ENCODE results near the gene SYT17.
A peak's percentile ranks its signal among the peaks of the same experiment; 100 is the strongest.

SYT17 gene

GRCh38 chr16:19167710-19168370 is at the start of gene SYT17:
Gene SYT17, plus strand, starts transcription at chr16:19168240. Its CDS starts 407 bp downstream, at chr16:19168647.
- no peak for FAIRE-seq

GRCh38 chr16:19118938-19119431 is 49.1 kb upstream of the SYT17 start:
- DNase-seq (ENCODE audit: insufficient read length, low spot score) (no peak), FAIRE-seq (peak; percentile 56)

More at GRCh38 chr16:19167710-19168370, at the start of gene SYT17:
- peak; percentile 81 for DNase-seq (ENCODE audit: insufficient read length, low spot score)

- FAIRE-seq (peak; percentile 70), DNase-seq (ENCODE audit: insufficient read length, low spot score) (no peak)
Observed at GRCh38 chr16:19119564-19119963, 48.5 kb upstream of the SYT17 start.

- DNase-seq (ENCODE audit: insufficient read length, low spot score) (no peak), FAIRE-seq (no peak)
Observed at GRCh38 chr16:19123535-19124178, 44.4 kb upstream of the SYT17 start.

GRCh38 chr16:19126300-19126699 is 41.7 kb upstream of the SYT17 start:
- DNase-seq (ENCODE audit: insufficient read length, low spot score) (no peak), FAIRE-seq (no peak)

GRCh38 chr16:19127205-19127604 is 40.8 kb upstream of the SYT17 start:
- DNase-seq (ENCODE audit: insufficient read length, low spot score) (no peak), FAIRE-seq (no peak)

- FAIRE-seq: peak; percentile 88
- no peak for DNase-seq (ENCODE audit: insufficient read length, low spot score)
Observed at GRCh38 chr16:19127674-19128131, 40.3 kb upstream of the SYT17 start.

- FAIRE-seq: no peak
- DNase-seq (ENCODE audit: insufficient read length, low spot score): no peak
Observed at GRCh38 chr16:19128454-19129200, 39.4 kb upstream of the SYT17 start.

GRCh38 chr16:19130385-19130784 is 37.7 kb upstream of the SYT17 start:
- FAIRE-seq (no peak), DNase-seq (ENCODE audit: insufficient read length, low spot score) (no peak)

GRCh38 chr16:19130852-19131824 is 36.9 kb upstream of the SYT17 start:
- FAIRE-seq (no peak), DNase-seq (ENCODE audit: insufficient read length, low spot score) (no peak)

- FAIRE-seq (no peak), DNase-seq (ENCODE audit: insufficient read length, low spot score) (no peak)
Observed at GRCh38 chr16:19131825-19132218, 36.2 kb upstream of the SYT17 start.

- no peak for FAIRE-seq
- DNase-seq (ENCODE audit: insufficient read length, low spot score): no peak
Observed at GRCh38 chr16:19132255-19132654, 35.8 kb upstream of the SYT17 start.

- FAIRE-seq (no peak), DNase-seq (ENCODE audit: insufficient read length, low spot score) (no peak)
Observed at GRCh38 chr16:19132898-19133297, 35.1 kb upstream of the SYT17 start.

GRCh38 chr16:19133600-19133999 is 34.4 kb upstream of the SYT17 start:
- FAIRE-seq (no peak), DNase-seq (ENCODE audit: insufficient read length, low spot score) (no peak)

- DNase-seq (ENCODE audit: insufficient read length, low spot score) (no peak), FAIRE-seq (no peak)
Observed at GRCh38 chr16:19135201-19135842, 32.7 kb upstream of the SYT17 start.

GRCh38 chr16:19135896-19136438 is 32.1 kb upstream of the SYT17 start:
- FAIRE-seq (no peak), DNase-seq (ENCODE audit: insufficient read length, low spot score) (no peak)

- DNase-seq (ENCODE audit: insufficient read length, low spot score): no peak
- FAIRE-seq: no peak
Observed at GRCh38 chr16:19136549-19137196, 31.4 kb upstream of the SYT17 start.

- FAIRE-seq: no peak
- no peak for DNase-seq (ENCODE audit: insufficient read length, low spot score)
Observed at GRCh38 chr16:19137201-19138128, 30.6 kb upstream of the SYT17 start.

Data from GM19239 (cell line).